Esophagus (tissue), 2 donors: ENCODE measurements around the gene EFCC1. TPM values are rescaled to one million over a fixed set of nuclear protein-coding genes. Genes with fewer than 3 reads are reported as not detected.

Experiments used
- H3K27ac ChIP-seq, 2 donors: one replicate each; pipeline ENCODE4 v1.5.1; 2013; ENCODE audit warnings: low read depth in 2 of 2, mild to moderate bottlenecking in 2 of 2, inconsistent platforms in 1 of 2, low read length in 1 of 2, moderate library complexity in 1 of 2
- H3K27me3 ChIP-seq, 2 donors: one replicate each; pipeline ENCODE4 v1.6.1; 2013; ENCODE audit warnings: low read length in 2 of 2, control low read depth in 1 of 2, mild to moderate bottlenecking in 1 of 2; ENCODE audit not compliant: insufficient read depth in 2 of 2, control insufficient read depth in 1 of 2
- H3K36me3 ChIP-seq, 2 donors: one replicate each; pipeline ENCODE4 v1.6.1; 2013; ENCODE audit warnings: low read length in 1 of 2; ENCODE audit not compliant: control insufficient read depth in 2 of 2, insufficient read depth in 2 of 2
- H3K4me1 ChIP-seq, 2 donors: one replicate each; pipeline ENCODE4 v1.6.1; 2013; ENCODE audit warnings: low read length in 1 of 2; ENCODE audit not compliant: control insufficient read depth in 2 of 2, insufficient read depth in 2 of 2
- H3K4me3 ChIP-seq, 2 donors: one replicate each; pipeline ENCODE4 v1.5.1; 2013; ENCODE audit warnings: low read length in 2 of 2, mild to moderate bottlenecking in 2 of 2, low read depth in 1 of 2, moderate library complexity in 1 of 2
- H3K9me3 ChIP-seq, 2 donors: one replicate each; pipeline ENCODE4 v1.6.1; 2013; ENCODE audit warnings: mild to moderate bottlenecking in 2 of 2, low read depth in 1 of 2, low read length in 1 of 2, moderate library complexity in 1 of 2; ENCODE audit not compliant: control insufficient read depth in 2 of 2, insufficient read depth in 1 of 2
- WGBS, 2 donors: extraction: QIAGEN DNeasy Blood & Tissue Kit; methylation state at CpG; one replicate each; pipeline ENCODE4 v1.1.7; 2013; 5-methylcytosine and 5-hydroxymethylcytosine counted together
- polyA plus RNA-seq, 2 donors: library from polyadenylated mRNA; stranded (reverse); fragments of 200-250 nt; gene quantifications; one replicate each; pipeline ENCODE4 v1.2.3, GENCODE V29; 2013
- donor health status: healthy with polysubstance abuse.
- donor health status: Bipolar disorder and iron deficiency.

EFCC1 gene
- polyA plus RNA-seq, 2 donors = 0.96 to 1.0 TPM

DNA sequence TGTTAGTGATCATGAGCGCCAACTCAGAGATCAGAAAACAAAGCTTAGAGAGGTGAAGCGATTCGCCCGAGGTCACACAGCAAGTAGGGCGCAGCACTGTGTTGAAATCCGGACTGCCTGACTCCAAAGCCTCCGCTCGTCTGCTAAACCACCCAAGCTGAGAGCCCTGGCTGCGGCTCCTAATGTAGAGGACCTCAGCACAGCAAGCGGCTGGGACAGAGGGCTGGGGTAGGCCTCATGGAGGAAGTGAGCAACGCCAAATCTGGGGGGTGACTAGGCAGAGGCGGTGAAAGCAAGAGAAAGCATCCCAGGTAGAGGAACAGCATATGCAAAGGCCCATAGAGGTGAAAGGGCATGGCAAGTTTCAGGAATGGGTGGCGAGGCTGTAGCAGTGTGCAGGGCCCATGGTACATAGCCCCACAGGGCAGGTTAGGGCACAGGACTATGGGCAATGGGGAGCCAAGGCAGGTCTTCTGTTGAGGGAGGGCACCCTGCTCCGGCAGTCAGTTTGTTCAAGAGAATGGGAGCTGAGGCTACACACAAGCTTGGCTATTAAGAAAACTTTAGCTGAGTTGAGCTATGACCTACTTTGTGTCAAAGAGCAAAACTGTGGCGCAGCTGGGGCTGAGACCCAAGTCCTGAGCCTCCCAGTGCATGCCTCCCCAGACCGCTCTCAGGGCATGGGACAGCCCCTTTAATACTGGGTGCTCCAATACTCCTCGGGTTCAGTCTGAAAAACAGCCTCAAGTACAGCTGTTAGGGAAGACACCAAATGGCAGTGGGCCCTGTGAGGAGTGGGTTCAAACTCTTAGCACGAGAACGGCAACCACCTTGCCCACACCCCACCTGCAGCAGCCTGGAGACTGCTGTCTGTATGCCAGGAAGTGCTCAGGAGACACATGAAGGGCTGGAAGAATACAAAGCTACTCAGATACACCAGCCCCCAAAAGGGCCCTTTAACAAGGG, 6.2 kb upstream of the EFCC1 start:
- Histone ChIP-seq H3K36me3 (no peaks in the 10 kb centered on the region), H3K27ac (no peak overlapping the region), H3K4me3 (no peak overlapping the region), H3K27me3 (no peaks in the 10 kb centered on the region), H3K4me1 (peaks cover 7 to 10% of the 10 kb centered on the region in 2 donors), H3K9me3 (no peaks in the 10 kb centered on the region)
- WGBS, 2 donors = 75 to 77% methylated on average over 19 of the region's 19 CpGs

DNA sequence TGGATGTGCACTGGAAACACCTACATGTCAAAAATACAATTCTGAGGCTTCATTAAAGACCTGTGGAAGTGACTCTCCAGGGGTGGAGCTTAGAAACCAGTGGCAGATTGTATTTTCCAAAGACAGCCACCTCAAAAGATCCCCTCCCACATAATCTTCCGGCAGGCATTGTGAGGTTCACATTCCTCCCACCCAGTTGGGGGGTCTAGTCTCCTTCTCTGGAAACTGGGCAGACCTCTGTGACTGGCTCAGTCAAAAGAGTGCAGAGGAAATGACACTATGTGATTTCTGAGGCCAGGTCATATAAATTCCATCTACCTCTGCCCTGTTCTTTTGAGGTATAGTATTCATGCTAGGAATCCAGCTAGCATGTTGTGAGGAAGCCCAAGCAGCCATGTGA, 5.4 kb upstream of the EFCC1 start:
- Histone ChIP-seq H3K4me3 (no peak overlapping the region), H3K4me1 (peaks cover 7 to 12% of the 10 kb centered on the region in 2 donors), H3K27me3 (no peaks in the 10 kb centered on the region), H3K27ac (no peak overlapping the region), H3K36me3 (no peaks in the 10 kb centered on the region), H3K9me3 (no peaks in the 10 kb centered on the region)
- 90% methylated on average over 1 of the region's 1 CpG for WGBS, 2 donors

DNA sequence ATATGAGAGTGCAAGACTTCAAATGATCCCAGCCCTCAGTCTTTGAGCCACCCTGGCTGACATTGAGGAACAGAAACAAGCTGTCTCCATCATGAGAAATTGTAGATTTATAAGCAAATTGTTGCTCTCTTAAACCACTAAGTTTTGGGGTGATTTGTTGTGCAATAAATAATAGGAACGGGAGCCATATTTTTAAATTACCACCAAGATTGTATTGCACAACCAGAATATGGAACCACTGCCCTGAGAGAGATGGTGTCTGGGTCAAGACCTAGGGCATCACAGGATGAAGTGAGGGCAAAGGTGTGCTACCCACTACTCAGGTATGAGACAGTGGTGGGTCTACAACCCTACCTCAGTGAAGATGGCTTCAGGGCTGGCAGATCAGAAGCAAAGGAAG, 4.9 kb upstream of the EFCC1 start:
- Histone ChIP-seq H3K9me3 (no peaks in the 10 kb centered on the region), H3K4me3 (no peak overlapping the region), H3K4me1 (peaks cover 7 to 16% of the 10 kb centered on the region in 2 donors), H3K27ac (no peak overlapping the region), H3K36me3 (no peaks in the 10 kb centered on the region), H3K27me3 (no peaks in the 10 kb centered on the region)
- 88 to 92% methylated on average over 1 of the region's 1 CpG for whole genome bisulfite sequencing, 2 donors

DNA sequence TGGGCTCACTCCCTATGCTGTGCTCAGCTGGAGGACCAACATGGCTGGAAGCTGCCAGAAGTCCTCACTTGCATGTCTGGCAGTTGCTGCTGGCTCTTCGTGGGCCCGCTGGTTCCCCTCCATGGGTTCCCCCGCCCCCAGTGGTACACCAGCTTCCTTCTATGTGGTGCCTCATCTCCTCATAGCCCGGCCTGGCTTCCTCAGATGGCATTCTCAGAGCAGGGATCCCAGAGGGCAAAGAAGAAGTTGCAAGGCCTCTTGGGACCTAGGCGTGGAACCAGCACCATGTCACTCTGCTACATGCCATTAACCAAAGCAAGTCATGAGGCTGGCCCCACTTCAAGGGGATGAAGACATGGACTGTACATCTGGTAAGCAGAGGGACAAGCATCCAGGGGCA, 4.4 kb upstream of the EFCC1 start:
- Histone ChIP-seq H3K27me3 (no peaks in the 10 kb centered on the region), H3K4me1 (peaks cover 7 to 21% of the 10 kb centered on the region in 2 donors), H3K4me3 (no peak overlapping the region), H3K9me3 (no peaks in the 10 kb centered on the region), H3K36me3 (no peaks in the 10 kb centered on the region), H3K27ac (no peak overlapping the region)
- 85 to 87% methylated on average over 5 of the region's 5 CpGs for WGBS, 2 donors

DNA sequence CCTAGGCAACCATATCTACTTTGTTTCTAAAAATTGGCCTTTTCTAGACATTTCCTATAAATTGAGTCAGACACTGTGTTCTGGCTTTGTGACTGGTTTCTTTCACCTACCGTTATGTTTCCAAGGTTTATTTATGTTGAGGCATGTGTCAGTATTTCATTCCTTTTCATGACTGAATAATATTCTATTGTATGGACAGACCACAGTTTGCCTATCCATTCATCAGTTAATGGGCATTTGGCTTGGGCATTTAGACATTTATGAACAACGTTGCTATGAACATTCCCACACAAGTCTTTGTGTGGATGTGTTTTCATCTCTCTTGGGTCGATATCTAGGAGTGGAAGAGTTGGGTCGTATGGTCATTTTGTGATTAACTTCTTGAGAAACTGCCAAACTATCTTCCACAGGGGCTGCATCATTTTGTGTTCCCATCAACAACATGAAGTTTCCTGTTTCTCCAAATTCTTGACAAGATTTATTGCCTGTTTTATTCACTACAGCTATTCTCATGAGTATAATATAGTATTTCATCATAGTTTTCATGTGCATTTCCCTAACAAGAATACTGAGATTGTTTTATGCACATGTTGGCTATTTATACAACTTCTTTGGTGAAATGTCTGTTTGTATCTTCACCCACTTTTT, 3.5 kb upstream of the EFCC1 start:
- Histone ChIP-seq H3K4me1 (peaks cover 7 to 26% of the 10 kb centered on the region in 2 donors), H3K27ac (no peak overlapping the region), H3K9me3 (no peaks in the 10 kb centered on the region), H3K4me3 (no peak overlapping the region), H3K27me3 (no peaks in the 10 kb centered on the region), H3K36me3 (no peaks in the 10 kb centered on the region)
- 80 to 87% methylated on average over 4 of the region's 4 CpGs for WGBS, 2 donors

DNA sequence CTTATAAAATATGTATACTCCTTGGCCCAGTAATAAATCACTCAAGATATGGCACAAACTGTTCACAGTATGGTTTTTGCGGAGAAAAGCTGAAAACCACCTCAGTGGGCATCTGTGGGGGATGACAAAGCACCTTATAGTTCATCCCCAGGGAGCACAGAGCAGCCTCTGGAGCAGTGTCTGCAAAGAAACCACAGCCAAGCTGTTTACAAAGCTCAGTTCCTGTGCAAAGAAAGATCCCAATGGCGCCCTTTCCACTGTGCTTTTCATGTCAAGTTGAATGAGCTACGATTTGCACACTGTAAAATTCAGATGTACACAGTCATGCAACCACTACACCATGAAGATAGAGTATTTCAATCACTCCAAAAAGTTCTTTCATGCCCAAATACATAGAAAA, 2.5 kb upstream of the EFCC1 start:
- Histone ChIP-seq H3K27me3 (peaks cover 0 to 6% of the 10 kb centered on the region in 2 donors), H3K4me3 (no peak overlapping the region), H3K27ac (no peak overlapping the region), H3K9me3 (no peaks in the 10 kb centered on the region), H3K36me3 (no peaks in the 10 kb centered on the region), H3K4me1 (peaks cover 5 to 27% of the 10 kb centered on the region in 2 donors)
- 77 to 85% methylated on average over 3 of the region's 3 CpGs for WGBS, 2 donors

DNA sequence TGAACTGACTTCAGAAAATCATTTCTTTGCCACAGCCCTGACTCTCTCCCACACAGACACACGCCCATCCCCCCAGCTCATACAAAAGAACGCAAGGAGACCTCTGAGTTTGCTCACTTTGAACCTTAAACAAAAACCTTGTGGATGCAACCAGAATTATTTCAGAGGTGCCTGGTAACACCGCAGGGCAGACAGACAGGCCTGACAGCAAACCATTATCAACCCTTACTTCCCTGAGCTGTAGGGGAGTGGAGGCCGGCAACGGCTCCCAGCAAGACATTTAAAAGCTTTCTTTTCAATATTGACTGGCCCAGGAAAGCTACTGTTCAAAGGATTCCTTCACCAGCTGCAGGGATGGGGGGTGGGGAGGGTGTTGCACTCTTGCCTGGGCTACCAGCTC, 2.0 kb upstream of the EFCC1 start:
- Histone ChIP-seq H3K4me3 (no peak overlapping the region), H3K4me1 (peaks cover 7 to 25% of the 10 kb centered on the region in 2 donors), H3K9me3 (no peaks in the 10 kb centered on the region), H3K27me3 (peaks cover 0 to 6% of the 10 kb centered on the region in 2 donors), H3K27ac (no peak overlapping the region), H3K36me3 (no peaks in the 10 kb centered on the region)
- WGBS, 2 donors = 68 to 73% methylated on average over 5 of the region's 5 CpGs

DNA sequence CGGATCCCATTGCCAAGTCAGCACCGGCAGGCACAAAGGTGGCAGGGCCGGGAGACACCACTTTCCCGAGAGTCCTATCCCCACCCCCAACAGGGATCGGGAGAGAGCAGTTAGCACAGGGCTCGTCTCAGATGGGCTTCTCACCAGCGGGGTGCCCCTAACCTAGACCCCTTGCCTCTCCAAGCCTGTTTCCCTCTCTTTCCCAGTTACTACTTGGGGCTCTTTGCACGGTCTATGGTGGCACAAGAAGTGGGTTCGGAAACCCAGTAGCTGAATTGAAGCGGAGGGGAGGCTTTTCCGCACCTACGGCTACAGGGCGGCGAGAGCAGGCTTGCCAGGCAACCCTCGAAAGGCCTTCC, 383 bp upstream of the EFCC1 start:
- H3K36me3 ChIP-seq = no peaks in the 10 kb centered on the region
- H3K4me1 ChIP-seq = peaks cover 4 to 31% of the 10 kb centered on the region in 2 donors
- peak overlapping the region; percentile 34 to 70 for H3K27ac ChIP-seq
- peaks cover 0 to 6% of the 10 kb centered on the region in 2 donors for H3K27me3 ChIP-seq
- peak overlapping the region; percentile 34 to 37 for H3K4me3 ChIP-seq
- H3K9me3 ChIP-seq = no peaks in the 10 kb centered on the region
- 19 to 26% methylated on average over 15 of the region's 15 CpGs for WGBS, 2 donors

DNA sequence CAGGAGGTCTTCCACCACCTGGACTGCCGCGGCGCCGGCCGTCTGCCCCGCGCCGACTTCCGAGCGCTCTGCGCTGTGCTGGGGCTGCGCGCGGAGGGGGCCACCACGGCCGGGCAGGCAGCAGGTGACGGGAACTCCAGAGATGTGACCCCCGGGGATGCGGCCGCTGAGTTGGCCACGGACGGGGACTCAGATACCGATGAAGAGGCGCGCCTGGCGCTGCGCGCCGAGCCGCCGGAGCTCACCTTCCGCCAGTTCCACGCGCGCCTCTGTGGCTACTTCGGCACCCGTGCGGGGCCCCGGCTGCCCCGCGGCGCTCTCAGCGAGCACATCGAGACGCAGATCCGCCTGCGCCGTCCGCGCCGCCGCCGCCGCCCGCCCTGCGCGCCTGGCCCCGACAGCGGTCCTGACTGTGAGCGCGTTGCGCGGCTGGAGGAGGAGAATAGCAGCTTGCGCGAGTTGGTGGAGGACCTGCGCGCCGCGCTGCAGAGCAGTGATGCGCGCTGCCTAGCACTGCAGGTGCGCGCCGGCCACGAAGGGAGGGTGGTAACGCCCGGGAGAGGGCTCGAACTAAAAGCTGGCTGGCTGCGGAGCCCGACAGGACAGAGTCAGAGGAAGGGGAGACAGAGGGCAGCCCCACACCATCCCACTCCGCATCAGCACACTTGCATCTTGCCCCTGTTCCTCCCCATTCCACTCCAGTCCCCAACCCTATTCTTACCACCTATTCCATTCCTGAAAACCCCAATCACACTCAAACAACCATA, 885 bp downstream of the EFCC1 start:
- H3K27ac ChIP-seq = peak overlapping the region in 1 of 2 donors; percentile 34
- peaks cover 0 to 6% of the 10 kb centered on the region in 2 donors for H3K27me3 ChIP-seq
- no peaks in the 10 kb centered on the region for H3K9me3 ChIP-seq
- H3K36me3 ChIP-seq = no peaks in the 10 kb centered on the region
- peaks cover 4 to 31% of the 10 kb centered on the region in 2 donors for H3K4me1 ChIP-seq
- 1 to 2% methylated on average over 66 to 81 of the region's 81 CpGs for WGBS, 2 donors
- H3K4me3 ChIP-seq = peak overlapping the region; percentile 34 to 37
